ENCODE measurements around the gene NRXN3.

Gene NRXN3

GRCh38 chr14:78747813-78748212 lies 577.6 kb downstream of the NRXN3 start:
- Histone ChIP-seq H3K4me3 (ENCODE audit: insufficient read depth, low read depth, low read length) (no peak overlapping the region), H3K27me3 (ENCODE audit: control insufficient read depth, insufficient read depth, low read length, poor library complexity, severe bottlenecking) (no peaks in the 10 kb centered on the region), H3K9me3 (ENCODE audit: control insufficient read depth, low read length) (no peaks in the 10 kb centered on the region), H3K27ac (ENCODE audit: insufficient read depth, low read depth, low read length, poor library complexity, severe bottlenecking) (no peak overlapping the region), H3K4me1 (ENCODE audit: control insufficient read depth, insufficient read depth, low read length) (peaks cover 3% of the 10 kb centered on the region), H3K36me3 (ENCODE audit: control insufficient read depth, insufficient read depth, low read length) (no peaks in the 10 kb centered on the region)
- WGBS, 2 experiments = 100% methylated on average over 1 of the region's 2 CpGs

- no peaks in the 10 kb centered on the region for H3K27me3 ChIP-seq (ENCODE audit: control insufficient read depth, insufficient read depth, low read length, poor library complexity, severe bottlenecking)
- no peak overlapping the region for H3K27ac ChIP-seq (ENCODE audit: insufficient read depth, low read depth, low read length, poor library complexity, severe bottlenecking)
- H3K9me3 ChIP-seq (ENCODE audit: control insufficient read depth, low read length) = no peaks in the 10 kb centered on the region
- H3K36me3 ChIP-seq (ENCODE audit: control insufficient read depth, insufficient read depth, low read length) = no peaks in the 10 kb centered on the region
- H3K4me3 ChIP-seq (ENCODE audit: insufficient read depth, low read depth, low read length) = no peak overlapping the region
- H3K4me1 ChIP-seq (ENCODE audit: control insufficient read depth, insufficient read depth, low read length) = peaks cover 4% of the 10 kb centered on the region
- 89 to 95% methylated on average over 5 of the region's 5 CpGs for WGBS, 2 experiments
These were observed 582.5 kb downstream of the NRXN3 start for GRCh38 chr14:78752518-78753188.

DNA sequence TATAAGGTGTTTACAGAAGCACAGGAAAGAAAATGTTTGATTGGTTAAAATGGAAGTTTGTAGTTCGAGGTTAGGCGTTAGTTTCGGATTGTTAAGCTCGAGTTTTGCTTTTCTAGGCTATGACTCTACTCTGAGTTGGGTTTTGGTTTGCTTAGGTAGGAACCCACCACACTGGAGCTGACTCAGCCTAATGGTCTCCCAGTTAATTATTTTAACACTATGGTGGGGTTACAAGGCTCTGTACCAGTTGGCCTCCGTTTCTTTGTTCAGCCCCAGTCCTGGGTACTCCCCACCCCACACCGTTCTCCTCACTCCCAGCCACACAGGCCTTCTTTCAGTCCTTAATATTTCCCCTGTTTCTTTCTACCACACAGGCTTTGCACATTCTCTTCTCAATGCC lies 583.9 kb downstream of the NRXN3 start:
- Histone ChIP-seq H3K27me3 (ENCODE audit: control insufficient read depth, insufficient read depth, low read length, poor library complexity, severe bottlenecking) (no peaks in the 10 kb centered on the region), H3K4me3 (ENCODE audit: insufficient read depth, low read depth, low read length) (no peak overlapping the region), H3K27ac (ENCODE audit: insufficient read depth, low read depth, low read length, poor library complexity, severe bottlenecking) (no peak overlapping the region), H3K9me3 (ENCODE audit: control insufficient read depth, low read length) (no peaks in the 10 kb centered on the region), H3K36me3 (ENCODE audit: control insufficient read depth, insufficient read depth, low read length) (no peaks in the 10 kb centered on the region), H3K4me1 (ENCODE audit: control insufficient read depth, insufficient read depth, low read length) (peaks cover 4% of the 10 kb centered on the region)
- WGBS, 2 experiments = 94 to 96% methylated on average over 6 of the region's 6 CpGs

DNA sequence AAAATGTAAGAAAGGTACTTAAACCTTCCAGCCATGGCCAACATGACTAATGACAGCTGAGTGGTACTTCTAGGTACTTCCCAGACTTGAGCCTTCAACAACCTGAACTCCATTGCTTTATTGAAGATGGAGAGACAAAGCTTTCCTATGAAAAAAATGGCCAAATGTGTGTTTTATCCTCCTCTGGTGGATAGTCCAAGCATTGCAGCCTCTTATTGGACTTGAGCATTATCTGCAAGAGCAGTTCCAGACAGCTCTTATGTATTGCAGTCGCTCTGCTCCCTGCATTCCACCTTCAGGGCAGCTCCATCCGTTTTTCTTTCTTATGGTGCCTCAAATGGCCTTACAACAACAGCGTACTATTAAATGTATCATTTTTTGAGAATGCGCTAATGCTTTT lies 588.2 kb downstream of the NRXN3 start:
- H3K27me3 ChIP-seq (ENCODE audit: control insufficient read depth, insufficient read depth, low read length, poor library complexity, severe bottlenecking) = no peaks in the 10 kb centered on the region
- WGBS, 2 experiments = 88 to 90% methylated on average over 4 of the region's 4 CpGs
- H3K4me3 ChIP-seq (ENCODE audit: insufficient read depth, low read depth, low read length) = no peak overlapping the region
- H3K27ac ChIP-seq (ENCODE audit: insufficient read depth, low read depth, low read length, poor library complexity, severe bottlenecking) = no peak overlapping the region
- H3K4me1 ChIP-seq (ENCODE audit: control insufficient read depth, insufficient read depth, low read length) = no peaks in the 10 kb centered on the region
- no peaks in the 10 kb centered on the region for H3K36me3 ChIP-seq (ENCODE audit: control insufficient read depth, insufficient read depth, low read length)
- H3K9me3 ChIP-seq (ENCODE audit: control insufficient read depth, low read length) = no peaks in the 10 kb centered on the region

DNA sequence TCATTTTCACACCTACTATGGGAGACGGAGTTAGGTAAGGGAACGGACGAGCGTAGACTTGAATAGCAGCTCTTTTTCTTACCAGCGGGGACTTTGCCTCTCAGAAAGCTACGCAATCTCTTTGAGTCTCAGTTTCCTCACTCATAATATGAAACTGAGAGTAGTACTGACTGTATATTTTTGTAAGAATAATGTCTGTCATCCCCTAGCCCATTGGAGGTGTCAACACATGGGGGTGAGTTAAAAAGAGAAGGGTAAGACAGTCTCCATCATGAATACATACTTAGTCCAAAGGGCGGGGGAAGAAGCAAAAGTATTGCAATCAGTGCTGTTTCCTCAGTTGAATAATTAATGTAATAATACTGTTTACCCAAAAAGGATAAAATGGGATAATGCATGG lies 592.2 kb downstream of the NRXN3 start:
- 93 to 96% methylated on average over 7 of the region's 7 CpGs for WGBS, 2 experiments
- no peak overlapping the region for H3K27ac ChIP-seq (ENCODE audit: insufficient read depth, low read depth, low read length, poor library complexity, severe bottlenecking)
- H3K4me3 ChIP-seq (ENCODE audit: insufficient read depth, low read depth, low read length) = no peak overlapping the region
- no peaks in the 10 kb centered on the region for H3K9me3 ChIP-seq (ENCODE audit: control insufficient read depth, low read length)
- H3K4me1 ChIP-seq (ENCODE audit: control insufficient read depth, insufficient read depth, low read length) = no peaks in the 10 kb centered on the region
- no peaks in the 10 kb centered on the region for H3K36me3 ChIP-seq (ENCODE audit: control insufficient read depth, insufficient read depth, low read length)
- no peaks in the 10 kb centered on the region for H3K27me3 ChIP-seq (ENCODE audit: control insufficient read depth, insufficient read depth, low read length, poor library complexity, severe bottlenecking)

- 96 to 100% methylated on average over 1 of the region's 1 CpG for WGBS, 2 experiments
- H3K36me3 ChIP-seq (ENCODE audit: control insufficient read depth, insufficient read depth, low read length) = no peaks in the 10 kb centered on the region
- H3K4me3 ChIP-seq (ENCODE audit: insufficient read depth, low read depth, low read length) = no peak overlapping the region
- no peaks in the 10 kb centered on the region for H3K27me3 ChIP-seq (ENCODE audit: control insufficient read depth, insufficient read depth, low read length, poor library complexity, severe bottlenecking)
- no peak overlapping the region for H3K27ac ChIP-seq (ENCODE audit: insufficient read depth, low read depth, low read length, poor library complexity, severe bottlenecking)
- no peaks in the 10 kb centered on the region for H3K9me3 ChIP-seq (ENCODE audit: control insufficient read depth, low read length)
- no peaks in the 10 kb centered on the region for H3K4me1 ChIP-seq (ENCODE audit: control insufficient read depth, insufficient read depth, low read length)
These were observed 593.6 kb downstream of the NRXN3 start for GRCh38 chr14:78763746-78764145.

- Histone ChIP-seq H3K36me3 (ENCODE audit: control insufficient read depth, insufficient read depth, low read length) (no peaks in the 10 kb centered on the region), H3K9me3 (ENCODE audit: control insufficient read depth, low read length) (no peaks in the 10 kb centered on the region), H3K4me3 (ENCODE audit: insufficient read depth, low read depth, low read length) (no peak overlapping the region), H3K27ac (ENCODE audit: insufficient read depth, low read depth, low read length, poor library complexity, severe bottlenecking) (no peak overlapping the region), H3K27me3 (ENCODE audit: control insufficient read depth, insufficient read depth, low read length, poor library complexity, severe bottlenecking) (no peaks in the 10 kb centered on the region), H3K4me1 (ENCODE audit: control insufficient read depth, insufficient read depth, low read length) (no peaks in the 10 kb centered on the region)
- 61 to 64% methylated on average over 5 of the region's 5 CpGs for WGBS, 2 experiments
These were observed 594.1 kb downstream of the NRXN3 start for GRCh38 chr14:78764240-78764639.

GRCh38 chr14:78764645-78765044 lies 594.5 kb downstream of the NRXN3 start:
- Histone ChIP-seq H3K27ac (ENCODE audit: insufficient read depth, low read depth, low read length, poor library complexity, severe bottlenecking) (no peak overlapping the region), H3K4me3 (ENCODE audit: insufficient read depth, low read depth, low read length) (no peak overlapping the region), H3K36me3 (ENCODE audit: control insufficient read depth, insufficient read depth, low read length) (no peaks in the 10 kb centered on the region), H3K9me3 (ENCODE audit: control insufficient read depth, low read length) (no peaks in the 10 kb centered on the region), H3K27me3 (ENCODE audit: control insufficient read depth, insufficient read depth, low read length, poor library complexity, severe bottlenecking) (no peaks in the 10 kb centered on the region), H3K4me1 (ENCODE audit: control insufficient read depth, insufficient read depth, low read length) (no peaks in the 10 kb centered on the region)
- 85 to 90% methylated on average over 4 of the region's 4 CpGs for WGBS, 2 experiments

- Histone ChIP-seq H3K27ac (ENCODE audit: insufficient read depth, low read depth, low read length, poor library complexity, severe bottlenecking) (no peak overlapping the region), H3K9me3 (ENCODE audit: control insufficient read depth, low read length) (no peaks in the 10 kb centered on the region), H3K4me1 (ENCODE audit: control insufficient read depth, insufficient read depth, low read length) (no peaks in the 10 kb centered on the region), H3K4me3 (ENCODE audit: insufficient read depth, low read depth, low read length) (no peak overlapping the region), H3K36me3 (ENCODE audit: control insufficient read depth, insufficient read depth, low read length) (no peaks in the 10 kb centered on the region), H3K27me3 (ENCODE audit: control insufficient read depth, insufficient read depth, low read length, poor library complexity, severe bottlenecking) (no peaks in the 10 kb centered on the region)
- WGBS, 2 experiments = 93 to 97% methylated on average over 5 of the region's 5 CpGs
These were observed 597.3 kb downstream of the NRXN3 start for GRCh38 chr14:78767436-78767835.

DNA sequence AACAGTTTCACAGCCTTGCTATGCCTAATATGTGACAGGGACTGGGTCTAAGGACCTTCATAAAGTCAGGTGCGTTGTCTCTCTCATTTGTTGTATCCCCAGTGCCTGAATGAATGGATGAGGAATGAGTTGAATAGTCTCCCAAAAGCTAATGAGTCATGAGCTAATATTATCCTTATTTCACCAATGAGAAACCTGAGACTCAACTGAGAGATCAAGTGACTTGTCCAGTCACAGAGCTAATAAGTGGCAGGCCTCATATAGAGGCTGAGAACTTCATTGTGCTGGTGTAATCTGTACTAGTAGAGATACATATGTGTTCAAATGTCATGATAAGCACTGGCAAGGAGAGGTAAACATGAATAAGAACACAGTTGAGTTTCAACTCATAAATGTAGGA lies 612.4 kb downstream of the NRXN3 start:
- no peaks in the 10 kb centered on the region for H3K27me3 ChIP-seq (ENCODE audit: control insufficient read depth, insufficient read depth, low read length, poor library complexity, severe bottlenecking)
- no peak overlapping the region for H3K27ac ChIP-seq (ENCODE audit: insufficient read depth, low read depth, low read length, poor library complexity, severe bottlenecking)
- H3K36me3 ChIP-seq (ENCODE audit: control insufficient read depth, insufficient read depth, low read length) = no peaks in the 10 kb centered on the region
- no peaks in the 10 kb centered on the region for H3K9me3 ChIP-seq (ENCODE audit: control insufficient read depth, low read length)
- no peak overlapping the region for H3K4me3 ChIP-seq (ENCODE audit: insufficient read depth, low read depth, low read length)
- 96 to 100% methylated on average over 1 of the region's 1 CpG for WGBS, 2 experiments
- no peaks in the 10 kb centered on the region for H3K4me1 ChIP-seq (ENCODE audit: control insufficient read depth, insufficient read depth, low read length)

GRCh38 chr14:78785265-78785664 lies 615.1 kb downstream of the NRXN3 start:
- 94 to 96% methylated on average over 4 of the region's 4 CpGs for WGBS, 2 experiments

More at GRCh38 chr14:78785265-78785664, 615.1 kb downstream of the NRXN3 start:
- no peak overlapping the region for H3K27ac ChIP-seq (ENCODE audit: insufficient read depth, low read depth, low read length, poor library complexity, severe bottlenecking)
- no peaks in the 10 kb centered on the region for H3K36me3 ChIP-seq (ENCODE audit: control insufficient read depth, insufficient read depth, low read length)
- H3K4me3 ChIP-seq (ENCODE audit: insufficient read depth, low read depth, low read length) = no peak overlapping the region
- no peaks in the 10 kb centered on the region for H3K9me3 ChIP-seq (ENCODE audit: control insufficient read depth, low read length)
- H3K27me3 ChIP-seq (ENCODE audit: control insufficient read depth, insufficient read depth, low read length, poor library complexity, severe bottlenecking) = no peaks in the 10 kb centered on the region
- H3K4me1 ChIP-seq (ENCODE audit: control insufficient read depth, insufficient read depth, low read length) = no peaks in the 10 kb centered on the region
